GM23338 (cell line): ENCODE data around the gene UBE2D4. TPM values are rescaled to one million over a fixed set of nuclear protein-coding genes. Genes with fewer than 3 reads are reported as not detected.

Source experiments
- ATAC-seq: fragments of 200-7000 bp; cut with Tn5 transposase; 3 replicates; pipeline ENCODE4 v1.9.1; 2020
- DNase-seq: peaks from one replicate; pipeline ENCODE4 v3.0.0-alpha.2; 2015; ENCODE audit warnings: low spot score
- H2AFZ ChIP-seq: fragments of 200-600 bp; sonication (generic); 2 replicates; pipeline ENCODE4 v1.8.0; 2016; ENCODE audit warnings: antibody characterized with exemption, mild to moderate bottlenecking, moderate library complexity
- H3F3A ChIP-seq: fragments of 200-600 bp; sonication (generic); replicated peaks from 2 replicates; pipeline ENCODE4 v1.8.0; 2017; ENCODE audit warnings: antibody characterized with exemption, mixed run types, low read depth
- H3K27ac ChIP-seq: fragments of 200-600 bp; sonication (generic); 2 replicates; pipeline ENCODE4 v1.6.1; 2016; ENCODE audit warnings: low read depth
- H3K27me3 ChIP-seq: fragments of 200-600 bp; sonication (generic); 2 replicates; pipeline ENCODE4 v1.8.0; 2016; ENCODE audit warnings: mild to moderate bottlenecking, mixed run types, moderate library complexity; ENCODE audit not compliant: insufficient read depth
- H3K36me3 ChIP-seq: fragments of 200-600 bp; sonication (generic); 2 replicates; pipeline ENCODE4 v1.8.0; 2016; ENCODE audit warnings: mild to moderate bottlenecking; ENCODE audit not compliant: insufficient read depth
- H3K4me1 ChIP-seq: fragments of 200-600 bp; sonication (generic); 2 replicates; pipeline ENCODE4 v1.8.0; 2016; ENCODE audit warnings: mild to moderate bottlenecking, moderate library complexity; ENCODE audit not compliant: insufficient read depth
- H3K4me2 ChIP-seq: fragments of 200-600 bp; sonication (generic); 2 replicates; pipeline ENCODE4 v1.7.1; 2017; ENCODE audit warnings: mixed run types
- H3K4me3 ChIP-seq: fragments of 200-600 bp; sonication (generic); 2 replicates; pipeline ENCODE4 v1.6.1; 2016; ENCODE audit warnings: mixed run types
- H3K79me2 ChIP-seq: fragments of 200-600 bp; sonication (generic); replicated peaks from 2 replicates; pipeline ENCODE4 v1.8.0; 2017; ENCODE audit warnings: mild to moderate bottlenecking; ENCODE audit not compliant: insufficient read depth
- H3K9me2 ChIP-seq: fragments of 200-600 bp; sonication (generic); 2 replicates; pipeline ENCODE4 v1.8.0; 2017; ENCODE audit not compliant: insufficient read depth
- H4K20me1 ChIP-seq: fragments of 200-600 bp; sonication (generic); replicated peaks from 2 replicates; pipeline ENCODE4 v1.8.0; 2017; ENCODE audit warnings: mild to moderate bottlenecking; ENCODE audit not compliant: insufficient read depth
- H3K27ac Mint-ChIP-seq: 2 replicates; pipeline ENCODE4 v1.8.0; 2020; ENCODE audit warnings: inconsistent platforms, mild to moderate bottlenecking, moderate library complexity, mixed read lengths
- H3K27me3 Mint-ChIP-seq: 3 replicates; pipeline ENCODE4 v1.8.0; 2022; ENCODE audit warnings: low read depth, mild to moderate bottlenecking, moderate library complexity, mixed read lengths, inconsistent platforms; ENCODE audit not compliant: insufficient read depth, poor library complexity
- H3K36me3 Mint-ChIP-seq: 3 replicates; pipeline ENCODE4 v1.8.0; 2021; ENCODE audit warnings: low read depth, mild to moderate bottlenecking, inconsistent platforms, moderate library complexity, mixed read lengths
- H3K4me1 Mint-ChIP-seq: 3 replicates; pipeline ENCODE4 v1.8.0; 2020; ENCODE audit warnings: mild to moderate bottlenecking, inconsistent platforms, mixed read lengths
- H3K4me3 Mint-ChIP-seq: 3 replicates; pipeline ENCODE4 v1.8.0; 2021; ENCODE audit warnings: moderate library complexity, mild to moderate bottlenecking, inconsistent platforms, mixed read lengths
- H3K9me3 Mint-ChIP-seq: 3 replicates; pipeline ENCODE4 v1.8.0; 2020; ENCODE audit warnings: moderate library complexity, mild to moderate bottlenecking, inconsistent platforms, mixed read lengths
- CREB1 ChIP-seq: fragments of 250-450 bp; sonication (Bioruptor Pico); IDR thresholded peaks from 2 replicates; pipeline ENCODE4 v1.5.0; 2020; ENCODE audit warnings: low read depth, mild to moderate bottlenecking, moderate library complexity
- EZH2 ChIP-seq: fragments of 200-600 bp; sonication (generic); IDR thresholded peaks from one replicate; pipeline ENCODE4 v1.8.0; 2017; ENCODE audit warnings: antibody characterized with exemption, mild to moderate bottlenecking, low read depth; ENCODE audit not compliant: unreplicated experiment
- EZH2phosphoT487 ChIP-seq: fragments of 200-600 bp; sonication (generic); IDR thresholded peaks from one replicate; pipeline ENCODE4 v1.8.1; 2018; ENCODE audit warnings: antibody characterized with exemption; ENCODE audit not compliant: unreplicated experiment
- JUNB ChIP-seq: IDR thresholded peaks from one replicate; pipeline ENCODE4 v1.6.1; 2016; ENCODE audit warnings: antibody characterized with exemption; ENCODE audit not compliant: unreplicated experiment
- STAT1 ChIP-seq: IDR thresholded peaks from one replicate; pipeline ENCODE4 v1.6.1; 2016; ENCODE audit warnings: antibody characterized with exemption; ENCODE audit not compliant: unreplicated experiment
- ZNF331 ChIP-seq: fragments of 250-450 bp; sonication (Bioruptor Pico); IDR thresholded peaks from 2 replicates; pipeline ENCODE4 v1.5.0; 2020; ENCODE audit warnings: low read depth, mild to moderate bottlenecking, moderate library complexity
- polyA plus RNA-seq: library from polyadenylated mRNA; unstranded; fragments of >200 nt; fragmentation: Nextera tagmentation; extraction: Ambion mirVana; gene quantifications from 2 replicates; pipeline ENCODE4 v1.2.1, GENCODE V29; 2016
- total RNA-seq: library from RNA; depleted of rRNA; stranded (reverse); fragments of >200 nt; shearing (Covaris generic); gene quantifications from 2 replicates; pipeline ENCODE4 v1.2.3, GENCODE V29; 2014
- TF ChIP-seq, protein P1 (sequence below), 2 experiments: fragments of 200-600 bp in 1 of 2; sonication (generic) in 1 of 2; conservative IDR thresholded peaks; 2 replicates each; pipeline versions ENCODE4 v1.5.1 to v1.6.1; 2016 to 2017; ENCODE audit warnings: antibody characterized with exemption in 2 of 2, low read depth in 2 of 2, mild to moderate bottlenecking in 2 of 2, moderate library complexity in 1 of 2
- TF ChIP-seq, protein P2 (sequence below): IDR thresholded peaks from 2 replicates; pipeline ENCODE4 v1.6.1; 2016; ENCODE audit warnings: antibody characterized with exemption
- TF ChIP-seq, protein P3 (sequence below): IDR thresholded peaks from one replicate; pipeline ENCODE4 v1.6.1; 2018; ENCODE audit warnings: antibody characterized with exemption; ENCODE audit not compliant: unreplicated experiment

Gene UBE2D4
- total and polyA plus RNA-seq, 2 experiments from 2014 or later = 5.8 to 8.4 TPM

DNA sequence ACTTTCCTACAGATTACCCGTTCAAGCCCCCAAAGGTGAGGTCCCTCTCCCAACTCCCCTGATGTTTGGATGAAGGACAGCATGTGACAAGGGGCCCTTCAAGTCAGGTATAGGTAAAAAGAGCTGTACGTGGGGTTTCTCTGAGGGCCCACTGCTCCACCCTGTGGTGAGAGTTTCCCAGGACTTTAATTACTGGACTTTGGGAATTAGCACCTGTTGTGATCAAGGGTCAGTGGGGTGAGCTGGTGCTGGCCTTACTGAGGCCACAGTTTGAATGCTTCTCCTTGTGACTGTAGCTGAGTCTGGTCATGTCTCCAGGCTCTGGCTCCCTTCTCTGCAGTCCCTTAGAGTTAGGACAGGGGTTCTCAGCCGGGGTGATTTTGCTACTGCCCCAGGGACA lies 16.8 kb downstream of the UBE2D4 start:
- DNase-seq (peak; percentile 52), ATAC-seq (peak; percentile 73)
- no peak overlapping the region for H3K27ac Mint-ChIP-seq
- Histone ChIP-seq H3F3A (no peaks in the 10 kb centered on the region), H3K27me3 (no peaks in the 10 kb centered on the region), H3K4me1 (0 out of 2 replicates have a peak, but pooled peaks cover under 1% of the 10 kb centered on the region), H3K9me2 (no peaks in the 10 kb centered on the region), H3K27ac (no peak overlapping the region), H3K79me2 (no peaks in the 10 kb centered on the region), H3K4me2 (no peak overlapping the region), H3K4me3 (no peak overlapping the region), H3K36me3 (no peaks in the 10 kb centered on the region), H2AFZ (no peak overlapping the region), H4K20me1 (no peaks in the 10 kb centered on the region)
- H3K27me3 Mint-ChIP-seq = peaks cover 2% of the 10 kb centered on the region
- H3K36me3 Mint-ChIP-seq = 0 out of 3 replicates have a peak, but pooled peaks cover 3% of the 10 kb centered on the region
- no peak overlapping the region for H3K4me3 Mint-ChIP-seq
- no peaks in the 10 kb centered on the region for H3K9me3 Mint-ChIP-seq
- peaks cover 4% of the 10 kb centered on the region for H3K4me1 Mint-ChIP-seq
- TF ChIP-seq ZNF331 (CRISPR knock-in tag) = no peak
- TF ChIP-seq, protein P1, sequence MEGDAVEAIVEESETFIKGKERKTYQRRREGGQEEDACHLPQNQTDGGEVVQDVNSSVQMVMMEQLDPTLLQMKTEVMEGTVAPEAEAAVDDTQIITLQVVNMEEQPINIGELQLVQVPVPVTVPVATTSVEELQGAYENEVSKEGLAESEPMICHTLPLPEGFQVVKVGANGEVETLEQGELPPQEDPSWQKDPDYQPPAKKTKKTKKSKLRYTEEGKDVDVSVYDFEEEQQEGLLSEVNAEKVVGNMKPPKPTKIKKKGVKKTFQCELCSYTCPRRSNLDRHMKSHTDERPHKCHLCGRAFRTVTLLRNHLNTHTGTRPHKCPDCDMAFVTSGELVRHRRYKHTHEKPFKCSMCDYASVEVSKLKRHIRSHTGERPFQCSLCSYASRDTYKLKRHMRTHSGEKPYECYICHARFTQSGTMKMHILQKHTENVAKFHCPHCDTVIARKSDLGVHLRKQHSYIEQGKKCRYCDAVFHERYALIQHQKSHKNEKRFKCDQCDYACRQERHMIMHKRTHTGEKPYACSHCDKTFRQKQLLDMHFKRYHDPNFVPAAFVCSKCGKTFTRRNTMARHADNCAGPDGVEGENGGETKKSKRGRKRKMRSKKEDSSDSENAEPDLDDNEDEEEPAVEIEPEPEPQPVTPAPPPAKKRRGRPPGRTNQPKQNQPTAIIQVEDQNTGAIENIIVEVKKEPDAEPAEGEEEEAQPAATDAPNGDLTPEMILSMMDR (conservative IDR thresholded peaks at IDR 0.05; ENCODE audit: low read depth in 2 of 2) = peak; percentile 54 to 64

DNA sequence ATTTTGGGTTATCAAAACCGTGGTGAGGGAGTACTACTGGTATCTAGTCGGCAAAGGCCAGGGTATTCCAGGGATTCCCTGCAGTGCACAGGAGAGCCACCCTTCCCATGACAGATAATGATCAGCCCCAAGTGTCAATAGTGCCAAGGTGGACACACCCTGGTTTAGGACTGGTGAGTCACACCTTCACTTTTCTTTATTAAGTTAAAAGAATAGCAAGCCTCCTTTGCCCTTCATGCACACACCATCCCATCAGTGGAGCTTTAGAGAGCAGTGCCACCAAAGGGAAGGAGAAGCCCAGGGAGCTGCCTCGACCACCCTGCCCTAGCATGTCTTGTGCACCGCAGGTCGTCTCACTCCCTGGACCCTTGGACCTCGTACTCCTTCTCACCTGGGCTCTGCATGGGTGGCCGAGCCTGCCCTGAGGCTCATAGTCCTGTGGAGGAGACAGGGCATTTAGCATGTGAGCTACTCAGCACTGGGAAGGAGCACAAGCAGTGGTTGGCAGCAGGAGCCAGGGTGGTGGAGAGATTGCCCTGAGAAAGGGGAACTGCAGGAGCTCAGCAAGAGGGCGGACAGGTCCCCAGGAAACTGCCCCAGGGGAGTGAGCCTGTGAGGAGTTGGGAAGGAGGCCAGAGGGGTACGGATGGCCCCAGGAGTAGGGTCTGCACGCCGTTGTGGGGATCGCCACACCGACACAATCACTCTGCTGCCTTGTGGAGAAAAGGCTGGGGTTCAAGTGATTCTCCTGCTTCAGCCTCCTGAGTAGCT lies 17.4 kb downstream of the UBE2D4 start:
- Histone ChIP-seq H3K4me3 (no peak overlapping the region), H3K9me2 (no peaks in the 10 kb centered on the region), H3K27me3 (no peaks in the 10 kb centered on the region), H3K27ac (no peak overlapping the region), H3K4me2 (no peak overlapping the region), H3K36me3 (no peaks in the 10 kb centered on the region), H2AFZ (no peak overlapping the region), H4K20me1 (no peaks in the 10 kb centered on the region), H3K79me2 (no peaks in the 10 kb centered on the region), H3F3A (no peaks in the 10 kb centered on the region), H3K4me1 (peaks cover 6% of the 10 kb centered on the region; the same call in 1 of the 2 replicates)
- Mint-ChIP-seq H3K27me3 (peaks cover 2% of the 10 kb centered on the region), H3K36me3 (0 out of 3 replicates have a peak, but pooled peaks cover 3% of the 10 kb centered on the region), H3K4me1 (peaks cover 7% of the 10 kb centered on the region), H3K9me3 (no peaks in the 10 kb centered on the region), H3K4me3 (no peak overlapping the region), H3K27ac (no peak overlapping the region)
- no peak for ATAC-seq
- no peak for DNase-seq
- TF ChIP-seq EZH2 (no peak), STAT1 (no peak), EZH2phosphoT487 (no peak), ZNF331 (CRISPR knock-in tag) (no peak), JUNB (no peak), CREB1 (no peak)
- TF ChIP-seq, protein P2, sequence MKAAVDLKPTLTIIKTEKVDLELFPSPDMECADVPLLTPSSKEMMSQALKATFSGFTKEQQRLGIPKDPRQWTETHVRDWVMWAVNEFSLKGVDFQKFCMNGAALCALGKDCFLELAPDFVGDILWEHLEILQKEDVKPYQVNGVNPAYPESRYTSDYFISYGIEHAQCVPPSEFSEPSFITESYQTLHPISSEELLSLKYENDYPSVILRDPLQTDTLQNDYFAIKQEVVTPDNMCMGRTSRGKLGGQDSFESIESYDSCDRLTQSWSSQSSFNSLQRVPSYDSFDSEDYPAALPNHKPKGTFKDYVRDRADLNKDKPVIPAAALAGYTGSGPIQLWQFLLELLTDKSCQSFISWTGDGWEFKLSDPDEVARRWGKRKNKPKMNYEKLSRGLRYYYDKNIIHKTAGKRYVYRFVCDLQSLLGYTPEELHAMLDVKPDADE = no peak
- TF ChIP-seq, protein P3, sequence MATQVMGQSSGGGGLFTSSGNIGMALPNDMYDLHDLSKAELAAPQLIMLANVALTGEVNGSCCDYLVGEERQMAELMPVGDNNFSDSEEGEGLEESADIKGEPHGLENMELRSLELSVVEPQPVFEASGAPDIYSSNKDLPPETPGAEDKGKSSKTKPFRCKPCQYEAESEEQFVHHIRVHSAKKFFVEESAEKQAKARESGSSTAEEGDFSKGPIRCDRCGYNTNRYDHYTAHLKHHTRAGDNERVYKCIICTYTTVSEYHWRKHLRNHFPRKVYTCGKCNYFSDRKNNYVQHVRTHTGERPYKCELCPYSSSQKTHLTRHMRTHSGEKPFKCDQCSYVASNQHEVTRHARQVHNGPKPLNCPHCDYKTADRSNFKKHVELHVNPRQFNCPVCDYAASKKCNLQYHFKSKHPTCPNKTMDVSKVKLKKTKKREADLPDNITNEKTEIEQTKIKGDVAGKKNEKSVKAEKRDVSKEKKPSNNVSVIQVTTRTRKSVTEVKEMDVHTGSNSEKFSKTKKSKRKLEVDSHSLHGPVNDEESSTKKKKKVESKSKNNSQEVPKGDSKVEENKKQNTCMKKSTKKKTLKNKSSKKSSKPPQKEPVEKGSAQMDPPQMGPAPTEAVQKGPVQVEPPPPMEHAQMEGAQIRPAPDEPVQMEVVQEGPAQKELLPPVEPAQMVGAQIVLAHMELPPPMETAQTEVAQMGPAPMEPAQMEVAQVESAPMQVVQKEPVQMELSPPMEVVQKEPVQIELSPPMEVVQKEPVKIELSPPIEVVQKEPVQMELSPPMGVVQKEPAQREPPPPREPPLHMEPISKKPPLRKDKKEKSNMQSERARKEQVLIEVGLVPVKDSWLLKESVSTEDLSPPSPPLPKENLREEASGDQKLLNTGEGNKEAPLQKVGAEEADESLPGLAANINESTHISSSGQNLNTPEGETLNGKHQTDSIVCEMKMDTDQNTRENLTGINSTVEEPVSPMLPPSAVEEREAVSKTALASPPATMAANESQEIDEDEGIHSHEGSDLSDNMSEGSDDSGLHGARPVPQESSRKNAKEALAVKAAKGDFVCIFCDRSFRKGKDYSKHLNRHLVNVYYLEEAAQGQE = no peak
